HCT116 (cell line): ENCODE measurements around the gene ST7. TPM values are rescaled to one million over a fixed set of nuclear protein-coding genes. Genes with fewer than 3 reads are reported as not detected.

Experiments used
- ATAC-seq: fragments of 200-7000 bp; cut with Tn5 transposase; 2 replicates; pipeline ENCODE4 v1.9.1; 2020; ENCODE audit warnings: mild to moderate bottlenecking, moderate library complexity
- BruUV-seq: library from RNA; stranded (reverse); fragments of 400-500 nt; replicated peaks from 2 replicates; lab custom pipeline; 2021; lab: Mats Ljungman, UMichigan
- CTCF ChIA-PET: fragments of 300-600 bp; sonication (Branson Sonifier 250); formaldehyde crosslinking; loops from one replicate; lab custom pipeline; 2021; ENCODE audit warnings: antibody characterized with exemption; lab: Charles Lee
- POLR2A ChIA-PET: fragments of 300-600, 350-600 bp; sonication (Branson Sonifier 250); formaldehyde crosslinking; loops from one replicate; lab custom pipeline; 2021; ENCODE audit warnings: antibody characterized with exemption; lab: Charles Lee
- RAD21 ChIA-PET, 2 experiments: fragments of 300-600 bp; sonication (Branson Sonifier 250); formaldehyde crosslinking; loops; one replicate each; lab custom pipeline; 2023; ENCODE audit warnings: low total read pairs in 2 of 2; ENCODE audit not compliant: uncharacterized antibody in 2 of 2, unreplicated experiment in 2 of 2, low non-redundant PET in 1 of 2; lab: Charles Lee
- DNase-seq: peaks from one replicate; pipeline ENCODE4 v3.0.0-alpha.2; 2010; ENCODE audit warnings: low read depth, low spot score
- H2AFZ ChIP-seq: fragments of 200-600 bp; shearing (Covaris generic), sonication (generic); 2 replicates; pipeline ENCODE4 v1.6.1; 2017; ENCODE audit warnings: low read depth, mixed run types, mixed read lengths, antibody characterized with exemption, low read length; ENCODE audit not compliant: poor library complexity, severe bottlenecking
- H3K27ac ChIP-seq: 2 replicates; pipeline ENCODE4 v1.5.1; 2012; ENCODE audit warnings: low read depth, low read length
- H3K27me3 ChIP-seq: fragments of 200-600 bp; sonication (generic); 2 replicates; pipeline ENCODE4 v1.6.1; 2016; ENCODE audit warnings: mixed run types, low read length, mixed read lengths; ENCODE audit not compliant: insufficient read depth
- H3K36me3 ChIP-seq, 2 experiments: fragments of 200-500 bp in 1 of 2; fragments of 200-600 bp in 1 of 2; sonication (Bioruptor generic) in 1 of 2; sonication (generic) in 1 of 2; 2 replicates each; pipeline versions ENCODE4 v1.5.1 to v1.6.1; 2014 to 2016; ENCODE audit warnings: low read length in 2 of 2, inconsistent platforms in 1 of 2, mixed read lengths in 1 of 2, mixed run types in 1 of 2; ENCODE audit not compliant: insufficient read depth in 2 of 2, control insufficient read depth in 1 of 2
- H3K4me1 ChIP-seq, 2 experiments: fragments of 200-600 bp in 1 of 2; sonication (generic) in 1 of 2; 2 replicates each; pipeline versions ENCODE4 v1.5.1 to v1.6.1; 2012 to 2017; ENCODE audit warnings: low read length in 2 of 2, inconsistent platforms in 1 of 2, mild to moderate bottlenecking in 1 of 2, mixed read lengths in 1 of 2, mixed run types in 1 of 2, moderate library complexity in 1 of 2; ENCODE audit not compliant: insufficient read depth in 2 of 2, control insufficient read depth in 1 of 2
- H3K4me2 ChIP-seq: fragments of 200-600 bp; sonication (generic); 2 replicates; pipeline ENCODE4 v1.6.1; 2017; ENCODE audit warnings: mixed run types, low read length, mixed read lengths
- H3K4me3 ChIP-seq, 2 experiments: fragments of 200-600 bp in 1 of 2; sonication (generic) in 1 of 2; replicated peaks in 1 of 2; 2 replicates each; pipeline ENCODE4 v1.5.1; 2011 to 2016; ENCODE audit warnings: low read length in 2 of 2, control low read depth in 1 of 2, low read depth in 1 of 2, mild to moderate bottlenecking in 1 of 2, mixed read lengths in 1 of 2, mixed run types in 1 of 2
- H3K79me2 ChIP-seq: fragments of 200-600 bp; sonication (generic); 2 replicates; pipeline ENCODE4 v1.6.1; 2017; ENCODE audit warnings: mild to moderate bottlenecking, mixed run types, low read length, moderate library complexity, mixed read lengths; ENCODE audit not compliant: insufficient read depth
- H3K9ac ChIP-seq: fragments of 200-600 bp; sonication (generic); 2 replicates; pipeline ENCODE4 v1.6.1; 2016; ENCODE audit warnings: low read length, mixed read lengths
- H3K9me2 ChIP-seq: fragments of 200-600 bp; sonication (generic), shearing (Covaris generic); 2 replicates; pipeline ENCODE4 v1.6.1; 2017; ENCODE audit warnings: mixed run types, mild to moderate bottlenecking, moderate library complexity; ENCODE audit not compliant: insufficient read depth
- H3K9me3 ChIP-seq, 2 experiments: fragments of 200-500 bp in 1 of 2; fragments of 200-600 bp in 1 of 2; sonication (Bioruptor generic) in 1 of 2; sonication (generic) in 1 of 2; 2 replicates each; pipeline ENCODE4 v1.6.1; 2014 to 2017; ENCODE audit warnings: low read length in 2 of 2, mixed read lengths in 2 of 2, inconsistent platforms in 1 of 2, low read depth in 1 of 2, mild to moderate bottlenecking in 1 of 2, mixed run types in 1 of 2, moderate library complexity in 1 of 2; ENCODE audit not compliant: control insufficient read depth in 1 of 2, insufficient read depth in 1 of 2
- H4K20me1 ChIP-seq: fragments of 200-600 bp; sonication (generic), shearing (Covaris generic); 2 replicates; pipeline ENCODE4 v1.6.1; 2017; ENCODE audit warnings: mixed run types, mild to moderate bottlenecking, moderate library complexity; ENCODE audit not compliant: insufficient read depth
- CBX3 ChIP-seq: IDR thresholded peaks from 2 replicates; pipeline ENCODE4 v1.6.1; 2012; ENCODE audit warnings: low read depth
- CEBPB ChIP-seq: IDR thresholded peaks from 2 replicates; pipeline ENCODE4 v1.6.1; 2012; ENCODE audit warnings: low read depth
- EGR1 ChIP-seq: IDR thresholded peaks from 2 replicates; pipeline ENCODE4 v1.6.1; 2012; ENCODE audit warnings: low read depth
- EZH2 ChIP-seq: fragments of 200-600 bp; sonication (generic); IDR thresholded peaks from 2 replicates; pipeline ENCODE4 v1.6.1; 2017; ENCODE audit warnings: antibody characterized with exemption, mixed run types
- EZH2phosphoT487 ChIP-seq: fragments of 200-600 bp; IDR thresholded peaks from 2 replicates; pipeline ENCODE4 v1.6.1; 2018; ENCODE audit warnings: antibody characterized with exemption, borderline replicate concordance
- FOSL1 ChIP-seq: IDR thresholded peaks from 2 replicates; pipeline ENCODE4 v1.6.1; 2012; ENCODE audit warnings: low read depth
- JUND ChIP-seq: IDR thresholded peaks from 2 replicates; pipeline ENCODE4 v1.6.1; 2012
- POLR2A ChIP-seq: IDR thresholded peaks from 2 replicates; pipeline ENCODE4 v1.7.0; 2011; ENCODE audit warnings: borderline replicate concordance; ENCODE audit not compliant: insufficient read depth, insufficient read length; ENCODE audit errors: extremely low read depth
- POLR2AphosphoS5 ChIP-seq: IDR thresholded peaks from 2 replicates; pipeline ENCODE4 v1.6.1; 2011; ENCODE audit warnings: mild to moderate bottlenecking, low read depth, low read length, moderate library complexity
- RAD21 ChIP-seq: IDR thresholded peaks from 2 replicates; pipeline ENCODE4 v1.6.1; 2012; ENCODE audit warnings: low read depth, mild to moderate bottlenecking
- SIN3A ChIP-seq: IDR thresholded peaks from 2 replicates; pipeline ENCODE4 v1.6.1; 2012; ENCODE audit warnings: low read depth
- SP1 ChIP-seq: IDR thresholded peaks from 2 replicates; pipeline ENCODE4 v1.6.1; 2012; ENCODE audit warnings: low read depth
- YY1 ChIP-seq: IDR thresholded peaks from 2 replicates; pipeline ENCODE4 v1.6.1; 2011; ENCODE audit warnings: low read length, low read depth, moderate library complexity, mild to moderate bottlenecking; ENCODE audit not compliant: insufficient replicate concordance; ENCODE audit errors: extremely low read depth
- ZFX ChIP-seq: fragments of 450-650 bp; IDR thresholded peaks from 2 replicates; pipeline ENCODE4 v1.6.1; 2017
- ZNF274 ChIP-seq: fragments of 200-500 bp; sonication (Bioruptor generic); IDR thresholded peaks from 2 replicates; pipeline ENCODE4 v1.6.1; 2014; ENCODE audit warnings: mild to moderate bottlenecking, low read depth, low read length, inconsistent platforms
- intact Hi-C: fragments of 100-400 bp; cut with micrococcal nuclease; formaldehyde crosslinking; loops from 2 replicates; pipeline ENCODE4 v1.10.0; 2022
- total RNA-seq: library from RNA; stranded (reverse); gene quantifications from one replicate; pipeline ENCODE4 v1.2.1, GENCODE V29; 2021; ENCODE audit not compliant: unreplicated experiment
- TF ChIP-seq, protein P1 (sequence below): IDR thresholded peaks from 2 replicates; pipeline ENCODE4 v1.6.1; 2012; ENCODE audit warnings: low read depth
- TF ChIP-seq, protein P2 (sequence below): IDR thresholded peaks from 2 replicates; pipeline ENCODE4 v1.6.1; 2011; ENCODE audit warnings: mild to moderate bottlenecking, low read length, moderate library complexity; ENCODE audit not compliant: insufficient replicate concordance; ENCODE audit errors: extremely low read depth
- TF ChIP-seq, protein P3 (sequence below): IDR thresholded peaks from 2 replicates; pipeline ENCODE4 v1.6.1; 2012
- TF ChIP-seq, protein P4 (sequence below): IDR thresholded peaks from 2 replicates; pipeline ENCODE4 v1.6.1; 2012

Gene ST7
- total RNA-seq, 1 experiment from 2014 or later, result 12.6 TPM

DNA sequence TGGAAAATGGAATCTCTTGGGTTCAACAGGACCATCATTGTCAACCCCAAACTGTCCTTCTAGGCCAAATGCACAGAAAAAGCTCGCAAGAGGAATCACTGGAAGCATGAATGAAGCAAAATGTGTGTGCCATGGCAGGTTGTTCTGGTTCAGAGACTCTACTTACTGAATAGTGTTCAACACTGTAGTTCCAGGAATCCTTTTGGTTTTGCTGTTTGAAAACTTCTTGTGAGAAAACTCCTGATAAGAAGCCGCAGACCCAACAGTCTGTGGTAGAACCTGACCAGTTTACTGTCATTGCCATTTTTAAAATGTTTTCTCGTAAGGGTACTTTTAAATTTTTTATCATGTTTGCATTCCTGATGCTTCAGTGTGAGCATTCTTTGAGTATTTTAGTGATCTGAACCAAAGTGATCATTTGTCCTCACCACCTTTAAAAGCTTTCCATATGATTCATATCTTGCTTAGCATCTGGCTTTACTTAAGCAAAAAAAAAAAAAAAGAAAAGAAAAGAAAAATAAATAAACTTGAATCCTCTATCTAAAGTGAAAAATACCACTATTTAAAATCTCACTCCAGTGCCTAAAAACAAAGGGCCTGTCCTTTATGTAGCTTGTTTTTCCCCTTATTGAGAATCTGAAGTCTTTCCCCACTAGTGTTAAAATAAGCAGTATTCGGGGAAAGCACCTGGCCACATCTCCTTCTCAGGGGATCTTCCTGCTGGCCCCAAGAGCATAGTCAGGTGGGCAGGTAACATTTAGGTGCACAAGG is 277.2 kb downstream of the ST7 start:
- Histone ChIP-seq H3K4me1 (no peaks in the 10 kb centered on the region), H3K4me2 (no peak overlapping the region), H3K27ac (no peak overlapping the region), H3K9ac (no peak overlapping the region), H4K20me1 (no peaks in the 10 kb centered on the region), H3K9me3 (no peaks in the 10 kb centered on the region; a peak in 1 of 4 replicates), H2AFZ (no peak overlapping the region), H3K79me2 (no peaks in the 10 kb centered on the region), H3K4me3 (no peak overlapping the region), H3K36me3 (no peaks in the 10 kb centered on the region), H3K27me3 (no peaks in the 10 kb centered on the region), H3K9me2 (no peaks in the 10 kb centered on the region)
- intact Hi-C loops, result no loop called here
- TF ChIP-seq SIN3A, result no peak
- no peak for TF ChIP-seq FOSL1
- TF ChIP-seq EZH2phosphoT487, result no peak
- TF ChIP-seq SP1, result no peak
- TF ChIP-seq, protein P1, sequence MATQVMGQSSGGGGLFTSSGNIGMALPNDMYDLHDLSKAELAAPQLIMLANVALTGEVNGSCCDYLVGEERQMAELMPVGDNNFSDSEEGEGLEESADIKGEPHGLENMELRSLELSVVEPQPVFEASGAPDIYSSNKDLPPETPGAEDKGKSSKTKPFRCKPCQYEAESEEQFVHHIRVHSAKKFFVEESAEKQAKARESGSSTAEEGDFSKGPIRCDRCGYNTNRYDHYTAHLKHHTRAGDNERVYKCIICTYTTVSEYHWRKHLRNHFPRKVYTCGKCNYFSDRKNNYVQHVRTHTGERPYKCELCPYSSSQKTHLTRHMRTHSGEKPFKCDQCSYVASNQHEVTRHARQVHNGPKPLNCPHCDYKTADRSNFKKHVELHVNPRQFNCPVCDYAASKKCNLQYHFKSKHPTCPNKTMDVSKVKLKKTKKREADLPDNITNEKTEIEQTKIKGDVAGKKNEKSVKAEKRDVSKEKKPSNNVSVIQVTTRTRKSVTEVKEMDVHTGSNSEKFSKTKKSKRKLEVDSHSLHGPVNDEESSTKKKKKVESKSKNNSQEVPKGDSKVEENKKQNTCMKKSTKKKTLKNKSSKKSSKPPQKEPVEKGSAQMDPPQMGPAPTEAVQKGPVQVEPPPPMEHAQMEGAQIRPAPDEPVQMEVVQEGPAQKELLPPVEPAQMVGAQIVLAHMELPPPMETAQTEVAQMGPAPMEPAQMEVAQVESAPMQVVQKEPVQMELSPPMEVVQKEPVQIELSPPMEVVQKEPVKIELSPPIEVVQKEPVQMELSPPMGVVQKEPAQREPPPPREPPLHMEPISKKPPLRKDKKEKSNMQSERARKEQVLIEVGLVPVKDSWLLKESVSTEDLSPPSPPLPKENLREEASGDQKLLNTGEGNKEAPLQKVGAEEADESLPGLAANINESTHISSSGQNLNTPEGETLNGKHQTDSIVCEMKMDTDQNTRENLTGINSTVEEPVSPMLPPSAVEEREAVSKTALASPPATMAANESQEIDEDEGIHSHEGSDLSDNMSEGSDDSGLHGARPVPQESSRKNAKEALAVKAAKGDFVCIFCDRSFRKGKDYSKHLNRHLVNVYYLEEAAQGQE, result no peak
- no peak for TF ChIP-seq JUND
- TF ChIP-seq RAD21, result no peak
- no peak for TF ChIP-seq ZNF274
- TF ChIP-seq ZFX, result no peak
- TF ChIP-seq YY1, result no peak
- no peak for TF ChIP-seq CBX3
- TF ChIP-seq POLR2A, result no peak
- no peak for TF ChIP-seq CEBPB
- TF ChIP-seq, protein P2, sequence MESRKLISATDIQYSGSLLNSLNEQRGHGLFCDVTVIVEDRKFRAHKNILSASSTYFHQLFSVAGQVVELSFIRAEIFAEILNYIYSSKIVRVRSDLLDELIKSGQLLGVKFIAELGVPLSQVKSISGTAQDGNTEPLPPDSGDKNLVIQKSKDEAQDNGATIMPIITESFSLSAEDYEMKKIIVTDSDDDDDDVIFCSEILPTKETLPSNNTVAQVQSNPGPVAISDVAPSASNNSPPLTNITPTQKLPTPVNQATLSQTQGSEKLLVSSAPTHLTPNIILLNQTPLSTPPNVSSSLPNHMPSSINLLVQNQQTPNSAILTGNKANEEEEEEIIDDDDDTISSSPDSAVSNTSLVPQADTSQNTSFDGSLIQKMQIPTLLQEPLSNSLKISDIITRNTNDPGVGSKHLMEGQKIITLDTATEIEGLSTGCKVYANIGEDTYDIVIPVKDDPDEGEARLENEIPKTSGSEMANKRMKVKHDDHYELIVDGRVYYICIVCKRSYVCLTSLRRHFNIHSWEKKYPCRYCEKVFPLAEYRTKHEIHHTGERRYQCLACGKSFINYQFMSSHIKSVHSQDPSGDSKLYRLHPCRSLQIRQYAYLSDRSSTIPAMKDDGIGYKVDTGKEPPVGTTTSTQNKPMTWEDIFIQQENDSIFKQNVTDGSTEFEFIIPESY, result no peak
- TF ChIP-seq EGR1, result no peak
- no peak for TF ChIP-seq POLR2AphosphoS5
- TF ChIP-seq, protein P3, sequence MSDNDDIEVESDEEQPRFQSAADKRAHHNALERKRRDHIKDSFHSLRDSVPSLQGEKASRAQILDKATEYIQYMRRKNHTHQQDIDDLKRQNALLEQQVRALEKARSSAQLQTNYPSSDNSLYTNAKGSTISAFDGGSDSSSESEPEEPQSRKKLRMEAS, result no peak
- TF ChIP-seq, protein P4, sequence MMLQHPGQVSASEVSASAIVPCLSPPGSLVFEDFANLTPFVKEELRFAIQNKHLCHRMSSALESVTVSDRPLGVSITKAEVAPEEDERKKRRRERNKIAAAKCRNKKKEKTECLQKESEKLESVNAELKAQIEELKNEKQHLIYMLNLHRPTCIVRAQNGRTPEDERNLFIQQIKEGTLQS, result no peak
- no peak for TF ChIP-seq EZH2
- ChIA-PET POLR2A (no interaction called here), CTCF (no interaction called here), RAD21 (no interaction called here)
- no peak for DNase-seq
- no TSS peak for BruUV-seq
- no peak for ATAC-seq
